Lower lobe of right lung (tissue), 2 donors: ENCODE measurements around the gene NUB1. TPM values are rescaled to one million over a fixed set of nuclear protein-coding genes. Genes with fewer than 3 reads are reported as not detected.

Experiments used
- ATAC-seq, 2 donors: fragments of 200-7000 bp; cut with Tn5 transposase; one replicate each; pipeline ENCODE4 v1.9.1; 2020 to 2022; ENCODE audit warnings: mild to moderate bottlenecking in 2 of 2, moderate library complexity in 2 of 2
- DNase-seq: peaks from one replicate; pipeline ENCODE4 v3.0.0-alpha.2; 2020
- H3K27ac ChIP-seq: fragments of 200-600 bp; one replicate; pipeline ENCODE4 v1.8.0; 2022
- H3K27me3 ChIP-seq: fragments of 200-600 bp; one replicate; pipeline ENCODE4 v1.8.0; 2022; ENCODE audit warnings: low read depth
- H3K36me3 ChIP-seq: fragments of 200-600 bp; one replicate; pipeline ENCODE4 v1.8.0; 2022; ENCODE audit warnings: mild to moderate bottlenecking
- H3K4me1 ChIP-seq: fragments of 200-600 bp; one replicate; pipeline ENCODE4 v1.8.0; 2022
- H3K4me3 ChIP-seq: fragments of 200-600 bp; one replicate; pipeline ENCODE4 v1.8.0; 2022; ENCODE audit warnings: mild to moderate bottlenecking
- H3K9me3 ChIP-seq: fragments of 200-600 bp; one replicate; pipeline ENCODE4 v1.8.0; 2022
- CTCF ChIP-seq: fragments of 200-600 bp; IDR thresholded peaks from one replicate; pipeline ENCODE4 v1.8.0; 2022; ENCODE audit warnings: antibody characterized with exemption, mild to moderate bottlenecking
- intact Hi-C: fragments of 100-400 bp; cut with DNase I; formaldehyde crosslinking; loops from one replicate; pipeline ENCODE4 v1.11.0; 2022
- total RNA-seq: library from RNA; stranded (reverse); fragmentation: NEBNext Ultra II Directional; extraction: Animal tissue kit (Norgen Biotek cat#: 25700); gene quantifications from one replicate; pipeline ENCODE4 v1.2.1, GENCODE V29; 2021
- donor health status: DM: no; HTN: yes; CAD: no; lungs with severe emphysema.

Gene NUB1
- total RNA-seq, 1 donor from 2014 or later: 53.7 TPM

GRCh38 chr7:151334628-151335027 is 7.0 kb upstream of the NUB1 start:
- no peaks in the 10 kb centered on the region for H3K27me3 ChIP-seq
- no peaks in the 10 kb centered on the region for H3K9me3 ChIP-seq
- H3K4me3 ChIP-seq: no peak overlapping the region
- DNase-seq: no peak
- H3K36me3 ChIP-seq: no peaks in the 10 kb centered on the region
- intact Hi-C loops: no loop called here
- no peak for ATAC-seq
- no peak overlapping the region for H3K27ac ChIP-seq
- no peaks in the 10 kb centered on the region for H3K4me1 ChIP-seq
- TF ChIP-seq CTCF: no peak

GRCh38 chr7:151336027-151336708 is 5.4 kb upstream of the NUB1 start:
- DNase-seq: no peak
- Histone ChIP-seq H3K4me3 (no peak overlapping the region), H3K36me3 (no peaks in the 10 kb centered on the region), H3K4me1 (peaks cover 9% of the 10 kb centered on the region), H3K9me3 (no peaks in the 10 kb centered on the region), H3K27ac (no peak overlapping the region), H3K27me3 (no peaks in the 10 kb centered on the region)
- no peak for TF ChIP-seq CTCF
- no peak for ATAC-seq
- intact Hi-C loops: no loop called here

- Histone ChIP-seq H3K9me3 (no peaks in the 10 kb centered on the region), H3K27me3 (no peaks in the 10 kb centered on the region), H3K36me3 (no peaks in the 10 kb centered on the region), H3K27ac (no peak overlapping the region), H3K4me3 (no peak overlapping the region), H3K4me1 (peaks cover 11% of the 10 kb centered on the region)
- no peak for TF ChIP-seq CTCF
- ATAC-seq (no peak), DNase-seq (no peak)
- intact Hi-C loops: no loop called here
Measured at GRCh38 chr7:151337346-151337745, 4.3 kb upstream of the NUB1 start.

- ATAC-seq: no peak
- Histone ChIP-seq H3K27me3 (no peaks in the 10 kb centered on the region), H3K4me3 (no peak overlapping the region), H3K4me1 (peaks cover 22% of the 10 kb centered on the region), H3K9me3 (no peaks in the 10 kb centered on the region), H3K36me3 (peaks cover 4% of the 10 kb centered on the region), H3K27ac (no peak overlapping the region)
- DNase-seq: no peak
- intact Hi-C loops: no loop called here
- TF ChIP-seq CTCF: no peak
Measured at GRCh38 chr7:151338809-151339208, 2.8 kb upstream of the NUB1 start.

- peak; percentile 18 for TF ChIP-seq CTCF
- intact Hi-C loops: no loop called here
- Histone ChIP-seq H3K36me3 (peaks cover 6% of the 10 kb centered on the region), H3K27me3 (no peaks in the 10 kb centered on the region), H3K4me1 (peaks cover 22% of the 10 kb centered on the region), H3K9me3 (no peaks in the 10 kb centered on the region), H3K27ac (peak overlapping the region; percentile 57), H3K4me3 (no peak overlapping the region)
- DNase-seq (no peak), ATAC-seq (no peak)
Measured at GRCh38 chr7:151339651-151340382, 1.8 kb upstream of the NUB1 start.
